ENCODE measurements around the gene NMNAT1.

NMNAT1 gene
- 3.4 to 12.6 (median 7.9) reads per million in 9 experiments for total RNA-seq

DNA sequence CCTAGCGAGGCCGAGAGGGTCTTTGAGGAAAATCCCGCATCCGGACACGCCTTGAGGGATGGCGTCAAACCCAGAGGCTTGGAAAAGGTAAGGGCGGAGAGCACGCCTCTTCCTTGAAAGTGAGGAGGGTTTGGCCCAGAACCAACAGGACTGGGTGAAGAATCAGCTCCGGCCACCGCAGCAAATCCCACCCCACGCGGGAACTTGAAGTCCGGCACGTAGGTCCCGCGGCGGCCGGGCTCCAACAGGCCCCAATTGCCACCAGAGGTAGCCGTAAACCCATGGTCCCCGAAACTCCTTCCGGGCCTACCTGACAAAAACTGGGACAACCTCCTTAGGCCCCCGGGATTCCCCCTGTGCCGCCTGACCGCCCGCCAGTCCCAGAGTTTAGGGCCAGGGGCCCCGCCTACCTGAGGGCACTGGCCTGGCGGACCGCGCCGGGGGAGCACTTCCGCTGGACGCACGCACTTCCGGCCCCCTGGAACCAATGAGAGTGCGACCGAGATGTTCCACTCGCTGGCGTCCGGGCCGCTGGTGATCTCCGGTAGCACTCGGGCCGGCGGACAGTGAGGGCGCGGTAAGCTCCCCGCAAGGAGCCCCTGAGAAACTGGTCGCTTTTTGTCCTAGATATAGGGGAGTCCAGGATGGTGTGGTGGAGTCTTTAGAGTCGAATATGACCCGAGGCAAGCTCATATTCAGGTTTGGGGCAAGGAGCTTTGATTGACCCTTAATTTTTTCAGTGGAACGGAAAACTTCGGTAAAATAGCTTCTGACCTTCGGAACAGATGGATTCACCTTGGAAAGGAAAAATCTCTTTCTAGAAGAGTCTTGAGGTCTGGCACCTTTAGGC, at the start of gene NMNAT1, which contains the start of gene LZIC:
Gene NMNAT1 (plus strand): TSS at position 537 of the 850 bp plus-strand sequence. CDS start 28,599 bp downstream, outside the sequence.
Gene LZIC (minus strand): TSS at position 453 of the 850 bp plus-strand sequence. CDS start 6,772 bp downstream, outside the sequence.
- peak within 1 kb of the TSS; percentile 92 to 98 for H3K4me3 Mint-ChIP-seq
- peaks cover 27% of the 10 kb centered on the region for H3K36me3 Mint-ChIP-seq (ENCODE audit: insufficient read depth)
- H3K27ac Mint-ChIP-seq, result peak within 1 kb of the TSS; percentile 96 to 98
- H3K9me3 Mint-ChIP-seq, result no peaks in the 10 kb centered on the region
- H3K4me1 Mint-ChIP-seq (ENCODE audit: low read depth in 2 of 2), result peaks cover 10 to 16% of the 10 kb centered on the region in 2 donors
- ATAC-seq (replicated peaks) (peak; percentile 96), DNase-seq (peak; percentile 85 to 87 (median 86))
- no peaks in the 10 kb centered on the region for H3K27me3 Mint-ChIP-seq

- peaks cover 4% of the 10 kb centered on the region for H3K36me3 Mint-ChIP-seq (ENCODE audit: insufficient read depth)
- no peak overlapping the region for H3K4me3 Mint-ChIP-seq
- no peak for ATAC-seq (replicated peaks)
- DNase-seq, result no peak
- no peaks in the 10 kb centered on the region for H3K27me3 Mint-ChIP-seq
- peak overlapping the region in 1 of 2 donors; percentile 71 for H3K27ac Mint-ChIP-seq
- peaks cover 11 to 13% of the 10 kb centered on the region in 2 donors for H3K4me1 Mint-ChIP-seq (ENCODE audit: low read depth in 2 of 2)
- H3K9me3 Mint-ChIP-seq, result no peaks in the 10 kb centered on the region
Measured at GRCh38 chr1:9894115-9894514, 49.2 kb upstream of the NMNAT1 start.

GRCh38 chr1:9900142-9901043, 42.9 kb upstream of the NMNAT1 start:
- H3K9me3 Mint-ChIP-seq, result no peaks in the 10 kb centered on the region
- H3K36me3 Mint-ChIP-seq (ENCODE audit: insufficient read depth), result no peaks in the 10 kb centered on the region
- H3K4me3 Mint-ChIP-seq, result no peak overlapping the region
- H3K27ac Mint-ChIP-seq, result peak overlapping the region; percentile 62 to 71
- H3K27me3 Mint-ChIP-seq, result no peaks in the 10 kb centered on the region
- no peak for DNase-seq
- H3K4me1 Mint-ChIP-seq (ENCODE audit: low read depth in 2 of 2), result peaks cover 6 to 12% of the 10 kb centered on the region in 2 donors
- peak; percentile 37 for ATAC-seq (replicated peaks)

- Mint-ChIP-seq H3K4me1 (ENCODE audit: low read depth in 2 of 2) (peaks cover 6 to 15% of the 10 kb centered on the region in 2 donors), H3K4me3 (no peak overlapping the region)
- ATAC-seq (replicated peaks), result no peak
Measured at GRCh38 chr1:9901148-9902059, 41.9 kb upstream of the NMNAT1 start.

DNA sequence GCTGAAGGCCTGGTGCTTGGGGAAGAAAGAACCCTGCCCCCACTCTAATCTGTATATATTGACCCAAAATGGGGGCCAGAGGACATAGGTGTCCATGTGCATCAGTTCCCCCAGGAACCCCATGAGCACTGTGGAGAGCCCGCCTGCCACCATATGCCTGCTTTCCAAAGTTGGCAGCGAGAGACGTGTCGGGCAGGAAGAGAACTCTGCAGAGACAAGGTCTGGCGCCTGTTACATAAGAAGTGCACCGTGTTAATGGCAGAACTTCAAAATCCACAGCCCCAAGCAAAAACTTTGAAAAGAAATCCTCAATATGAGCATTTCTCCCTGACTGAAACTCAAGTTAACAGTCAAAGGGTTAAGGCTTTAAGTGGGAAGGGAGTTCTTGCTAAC, 41.2 kb upstream of the NMNAT1 start:
- H3K27ac Mint-ChIP-seq, result peak overlapping the region in 1 of 2 donors; percentile 56
- DNase-seq, result no peak
- H3K4me1 Mint-ChIP-seq (ENCODE audit: low read depth in 2 of 2), result peaks cover 6 to 19% of the 10 kb centered on the region in 2 donors
- no peak overlapping the region for H3K4me3 Mint-ChIP-seq
- no peak for ATAC-seq (replicated peaks)
- no peaks in the 10 kb centered on the region for H3K36me3 Mint-ChIP-seq (ENCODE audit: insufficient read depth)
- H3K27me3 Mint-ChIP-seq, result no peaks in the 10 kb centered on the region
- H3K9me3 Mint-ChIP-seq, result no peaks in the 10 kb centered on the region

More at GRCh38 chr1:9901148-9902059, 41.9 kb upstream of the NMNAT1 start:
- Mint-ChIP-seq H3K9me3 (no peaks in the 10 kb centered on the region), H3K27me3 (no peaks in the 10 kb centered on the region), H3K27ac (peak overlapping the region; percentile 62 to 71), H3K36me3 (ENCODE audit: insufficient read depth) (no peaks in the 10 kb centered on the region)
- DNase-seq, result no peak

GRCh38 chr1:9903801-9904527, 39.3 kb upstream of the NMNAT1 start:
- peak overlapping the region; percentile 5 to 10 for H3K27ac Mint-ChIP-seq
- H3K4me3 Mint-ChIP-seq, result no peak overlapping the region
- H3K36me3 Mint-ChIP-seq (ENCODE audit: insufficient read depth), result no peaks in the 10 kb centered on the region
- DNase-seq (no peak), ATAC-seq (replicated peaks) (no peak)
- peaks cover 19 to 28% of the 10 kb centered on the region in 2 donors for H3K4me1 Mint-ChIP-seq (ENCODE audit: low read depth in 2 of 2)
- no peaks in the 10 kb centered on the region for H3K27me3 Mint-ChIP-seq
- no peaks in the 10 kb centered on the region for H3K9me3 Mint-ChIP-seq

DNA sequence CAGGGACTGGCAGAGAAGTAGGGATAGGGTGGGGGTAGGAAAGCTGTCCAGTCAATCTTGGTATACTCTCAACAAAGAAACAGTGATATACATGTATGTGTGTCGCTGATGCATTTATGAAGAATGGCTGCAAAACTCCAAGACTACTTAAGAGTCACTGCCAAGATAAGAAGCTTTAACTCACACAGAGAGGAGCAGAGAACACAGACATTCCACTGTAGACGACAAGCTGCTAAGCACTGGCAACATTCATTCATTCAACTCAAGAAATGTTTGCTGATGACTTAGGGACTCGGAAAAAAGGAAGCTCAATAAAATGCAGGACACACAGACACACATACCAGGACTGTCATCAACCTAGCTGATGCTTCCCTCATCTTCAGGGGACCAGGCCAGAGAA, 38.7 kb upstream of the NMNAT1 start:
- Mint-ChIP-seq H3K27me3 (no peaks in the 10 kb centered on the region), H3K9me3 (no peaks in the 10 kb centered on the region), H3K4me3 (no peak overlapping the region), H3K4me1 (ENCODE audit: low read depth in 2 of 2) (peaks cover 26 to 35% of the 10 kb centered on the region in 2 donors), H3K36me3 (ENCODE audit: insufficient read depth) (peaks cover 4% of the 10 kb centered on the region), H3K27ac (peak overlapping the region in 1 of 2 donors; percentile 5)
- no peak for ATAC-seq (replicated peaks)
- DNase-seq, result no peak

DNA sequence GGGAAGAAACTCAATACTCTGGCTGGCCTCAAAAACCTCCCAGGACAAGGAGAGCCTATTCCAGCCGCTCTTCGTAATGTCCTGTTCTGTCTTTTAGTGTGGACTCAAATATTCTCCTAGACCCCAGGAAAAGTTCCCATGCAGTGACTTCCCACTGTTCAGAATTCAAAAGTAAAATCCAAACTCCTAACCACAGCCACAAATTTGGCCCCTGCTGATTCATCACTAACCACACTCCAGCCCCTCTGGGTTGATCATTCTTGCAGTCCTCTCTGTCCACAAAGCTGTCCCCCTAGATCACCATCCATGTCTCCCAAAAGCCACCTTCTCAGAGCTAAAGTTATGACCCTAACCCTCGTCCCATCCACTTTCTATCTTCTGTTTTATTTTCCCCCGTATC, 38.3 kb upstream of the NMNAT1 start:
- Mint-ChIP-seq H3K4me1 (ENCODE audit: low read depth in 2 of 2) (peaks cover 26 to 35% of the 10 kb centered on the region in 2 donors), H3K4me3 (no peak overlapping the region), H3K9me3 (no peaks in the 10 kb centered on the region), H3K27ac (no peak overlapping the region), H3K27me3 (no peaks in the 10 kb centered on the region), H3K36me3 (ENCODE audit: insufficient read depth) (peaks cover 4% of the 10 kb centered on the region)
- DNase-seq, result no peak
- no peak for ATAC-seq (replicated peaks)

DNA sequence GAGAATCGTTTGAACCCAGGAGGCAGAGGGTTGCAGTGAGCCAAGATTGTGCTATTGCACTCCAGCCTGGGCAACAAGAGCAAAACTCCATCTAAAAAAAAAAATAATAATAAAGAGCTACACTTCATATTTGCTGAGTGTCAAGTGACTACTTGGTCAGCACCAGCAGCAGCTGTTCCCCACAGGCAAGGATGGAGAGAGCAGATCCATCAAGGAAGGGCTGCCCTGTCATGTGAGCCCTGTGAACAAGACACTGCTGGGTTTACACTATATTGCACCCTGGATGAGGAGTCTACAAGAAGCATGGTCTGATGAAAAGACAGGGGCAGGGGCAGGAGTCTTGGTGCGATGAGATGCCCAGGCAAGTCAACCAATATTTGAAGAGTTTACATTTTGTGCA, 36.8 kb upstream of the NMNAT1 start:
- Mint-ChIP-seq H3K9me3 (no peaks in the 10 kb centered on the region), H3K27me3 (no peaks in the 10 kb centered on the region), H3K36me3 (ENCODE audit: insufficient read depth) (peaks cover 9% of the 10 kb centered on the region), H3K4me1 (ENCODE audit: low read depth in 2 of 2) (peaks cover 34 to 36% of the 10 kb centered on the region in 2 donors), H3K4me3 (no peak overlapping the region), H3K27ac (peak overlapping the region in 1 of 2 donors; percentile 41)
- ATAC-seq (replicated peaks) (no peak), DNase-seq (no peak)

GRCh38 chr1:9907441-9907840, 35.8 kb upstream of the NMNAT1 start:
- H3K27me3 Mint-ChIP-seq, result no peaks in the 10 kb centered on the region
- no peak overlapping the region for H3K27ac Mint-ChIP-seq
- H3K4me3 Mint-ChIP-seq, result peak overlapping the region in 1 of 2 donors; percentile 20
- DNase-seq (no peak), ATAC-seq (replicated peaks) (no peak)
- peaks cover 39% of the 10 kb centered on the region in 2 donors for H3K4me1 Mint-ChIP-seq (ENCODE audit: low read depth in 2 of 2)
- peaks cover 9% of the 10 kb centered on the region for H3K36me3 Mint-ChIP-seq (ENCODE audit: insufficient read depth)
- no peaks in the 10 kb centered on the region for H3K9me3 Mint-ChIP-seq

DNA sequence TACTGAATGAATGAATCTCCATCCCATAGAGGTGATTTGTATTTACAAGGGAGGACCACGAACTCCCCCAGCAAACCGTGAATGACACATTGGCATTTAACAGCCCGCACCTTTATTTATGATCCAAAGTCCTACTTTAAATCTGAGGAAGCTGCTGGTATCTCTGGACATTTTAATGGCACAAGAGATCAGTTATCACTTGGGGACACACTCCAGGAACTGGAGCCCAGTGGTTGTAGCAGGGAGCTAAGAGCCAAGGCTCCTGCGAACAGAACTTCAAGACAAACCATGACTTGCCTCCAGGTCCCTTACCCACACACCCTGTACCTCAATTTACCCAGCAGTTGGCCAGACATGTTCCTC, 34.4 kb upstream of the NMNAT1 start:
- Mint-ChIP-seq H3K27me3 (no peaks in the 10 kb centered on the region), H3K9me3 (no peaks in the 10 kb centered on the region), H3K4me3 (peak overlapping the region; percentile 92 to 98), H3K36me3 (ENCODE audit: insufficient read depth) (peaks cover 9% of the 10 kb centered on the region), H3K4me1 (ENCODE audit: low read depth in 2 of 2) (peaks cover 37 to 39% of the 10 kb centered on the region in 2 donors), H3K27ac (peak overlapping the region in 1 of 2 donors; percentile 86)
- ATAC-seq (replicated peaks), result no peak
- no peak for DNase-seq
